ENCODE data around the gene PRR20G. TPM values are rescaled to one million over a fixed set of nuclear protein-coding genes. Genes with fewer than 3 reads are reported as not detected.

PRR20G gene
- not detected for total RNA-seq

GRCh38 chr3:127287840-127288239 is at the start of gene PRR20G:
Gene PRR20G, minus strand, starts transcription at chr3:127288046. Its CDS starts 681 bp downstream, at chr3:127287365.
- ChIA-PET CTCF (no interaction called here), POLR2A (no interaction called here)
- no peak within 1 kb of the TSS for H3K27ac Mint-ChIP-seq
- H3K27me3 Mint-ChIP-seq = peaks cover 2% of the 10 kb centered on the region
- no peaks in the 10 kb centered on the region for H3K36me3 Mint-ChIP-seq
- intact Hi-C loops (cut with micrococcal nuclease) = no loop called here
- no peak within 1 kb of the TSS for H3K4me3 Mint-ChIP-seq
- no peak for DNase-seq
- peaks cover 13% of the 10 kb centered on the region for H3K9me3 Mint-ChIP-seq
- no peaks in the 10 kb centered on the region for H3K4me1 Mint-ChIP-seq (ENCODE audit: low read depth)

DNA sequence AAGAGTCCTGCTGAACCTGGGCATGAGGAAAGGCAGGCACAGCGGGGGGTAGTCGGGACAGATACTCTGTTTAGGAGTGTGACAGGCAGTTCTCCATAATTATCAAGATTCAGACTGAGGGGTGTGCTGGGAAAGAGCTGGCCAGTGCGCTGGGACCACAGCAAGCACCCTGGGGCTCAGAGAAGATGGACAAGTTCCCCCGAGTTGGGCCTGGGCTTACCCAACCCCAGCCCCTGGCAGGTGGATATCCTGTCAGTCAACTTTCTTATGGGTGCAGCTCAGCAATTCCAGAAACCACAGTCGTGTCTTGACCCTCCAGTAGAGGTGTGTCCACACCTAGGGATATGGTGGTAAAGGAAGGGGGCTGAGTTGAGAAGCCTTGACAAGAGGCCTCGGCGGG is 49.2 kb upstream of the PRR20G start:
- Mint-ChIP-seq H3K27me3 (peaks cover 20% of the 10 kb centered on the region), H3K9me3 (peaks cover 18% of the 10 kb centered on the region), H3K36me3 (no peaks in the 10 kb centered on the region), H3K27ac (no peak overlapping the region), H3K4me1 (ENCODE audit: low read depth) (no peaks in the 10 kb centered on the region), H3K4me3 (no peak overlapping the region)
- no peak for DNase-seq
- ChIA-PET POLR2A (no interaction called here), CTCF (no interaction called here)
- intact Hi-C loops (cut with micrococcal nuclease) = no loop called here

DNA sequence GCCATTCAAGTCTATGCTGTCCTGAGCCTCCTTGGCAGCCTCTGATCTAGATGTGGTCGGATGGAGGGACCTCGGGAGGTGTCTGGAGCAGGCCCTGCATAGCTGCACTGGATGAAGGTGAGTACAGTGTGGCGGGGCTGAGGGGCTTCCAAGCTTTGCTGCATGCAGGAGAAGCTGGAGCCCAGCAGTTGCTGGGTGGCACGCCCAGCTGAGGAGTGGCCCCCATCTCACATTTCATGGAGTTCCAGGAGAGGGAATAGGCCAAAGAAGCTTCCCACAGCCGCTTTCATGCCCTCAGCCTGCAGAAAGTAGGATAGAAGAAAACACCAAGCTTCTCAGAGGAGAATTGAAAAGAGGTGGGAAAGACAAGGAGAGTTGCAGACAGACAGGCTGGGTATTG is 48.3 kb upstream of the PRR20G start:
- ChIA-PET CTCF (no interaction called here), POLR2A (no interaction called here)
- Mint-ChIP-seq H3K27ac (no peak overlapping the region), H3K4me1 (ENCODE audit: low read depth) (no peaks in the 10 kb centered on the region), H3K36me3 (no peaks in the 10 kb centered on the region), H3K9me3 (peaks cover 20% of the 10 kb centered on the region), H3K4me3 (no peak overlapping the region), H3K27me3 (peaks cover 18% of the 10 kb centered on the region)
- intact Hi-C loops (cut with micrococcal nuclease) = no loop called here
- DNase-seq = no peak

GRCh38 chr3:127330385-127330784 is 42.5 kb upstream of the PRR20G start:
- Mint-ChIP-seq H3K27me3 (peaks cover 4% of the 10 kb centered on the region), H3K9me3 (peaks cover 27% of the 10 kb centered on the region), H3K36me3 (no peaks in the 10 kb centered on the region), H3K27ac (no peak overlapping the region), H3K4me1 (ENCODE audit: low read depth) (no peaks in the 10 kb centered on the region), H3K4me3 (no peak overlapping the region)
- ChIA-PET POLR2A (no interaction called here), CTCF (no interaction called here)
- intact Hi-C loops (cut with micrococcal nuclease) = no loop called here
- no peak for DNase-seq

- ChIA-PET POLR2A (no interaction called here), CTCF (no interaction called here)
- DNase-seq = no peak
- Mint-ChIP-seq H3K27me3 (peaks cover 5% of the 10 kb centered on the region), H3K36me3 (no peaks in the 10 kb centered on the region), H3K4me1 (ENCODE audit: low read depth) (no peaks in the 10 kb centered on the region), H3K27ac (no peak overlapping the region), H3K4me3 (no peak overlapping the region), H3K9me3 (peaks cover 27% of the 10 kb centered on the region)
- intact Hi-C loops (cut with micrococcal nuclease) = no loop called here
Measured at GRCh38 chr3:127329631-127330285, 41.9 kb upstream of the PRR20G start.

DNA sequence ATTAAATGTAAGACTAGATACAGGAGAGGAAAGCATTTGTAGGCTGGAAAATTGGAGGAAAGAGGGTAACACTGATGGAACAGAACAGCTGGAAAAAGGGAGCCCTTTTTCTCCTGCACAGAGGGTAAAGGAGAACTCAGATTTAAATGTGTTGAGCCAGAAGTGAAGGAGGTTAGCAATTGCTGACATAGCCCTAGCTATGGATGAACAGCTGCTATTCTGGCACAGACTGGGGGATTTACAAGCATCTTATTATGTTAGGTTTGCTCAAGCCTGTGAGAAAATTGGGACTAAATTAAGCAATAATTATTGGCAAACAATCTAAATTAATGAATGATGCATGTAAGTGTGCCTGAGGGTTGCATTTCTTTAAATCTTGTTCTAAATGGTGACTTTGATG is 40.6 kb upstream of the PRR20G start:
- peaks cover 5% of the 10 kb centered on the region for H3K27me3 Mint-ChIP-seq
- intact Hi-C loops (cut with micrococcal nuclease) = no loop called here
- H3K36me3 Mint-ChIP-seq = no peaks in the 10 kb centered on the region
- no peak for DNase-seq
- H3K4me3 Mint-ChIP-seq = no peak overlapping the region
- peaks cover 24% of the 10 kb centered on the region for H3K9me3 Mint-ChIP-seq
- H3K27ac Mint-ChIP-seq = no peak overlapping the region
- H3K4me1 Mint-ChIP-seq (ENCODE audit: low read depth) = no peaks in the 10 kb centered on the region
- CTCF ChIA-PET = no interaction called here
- POLR2A ChIA-PET = no interaction called here

GRCh38 chr3:127326341-127326740 is 38.5 kb upstream of the PRR20G start:
- no peaks in the 10 kb centered on the region for H3K36me3 Mint-ChIP-seq
- H3K9me3 Mint-ChIP-seq = peaks cover 14% of the 10 kb centered on the region
- POLR2A ChIA-PET = no interaction called here
- H3K27ac Mint-ChIP-seq = no peak overlapping the region
- H3K4me1 Mint-ChIP-seq (ENCODE audit: low read depth) = no peaks in the 10 kb centered on the region
- intact Hi-C loops (cut with micrococcal nuclease) = no loop called here
- peaks cover 5% of the 10 kb centered on the region for H3K27me3 Mint-ChIP-seq
- CTCF ChIA-PET = no interaction called here
- no peak for DNase-seq
- H3K4me3 Mint-ChIP-seq = no peak overlapping the region

DNA sequence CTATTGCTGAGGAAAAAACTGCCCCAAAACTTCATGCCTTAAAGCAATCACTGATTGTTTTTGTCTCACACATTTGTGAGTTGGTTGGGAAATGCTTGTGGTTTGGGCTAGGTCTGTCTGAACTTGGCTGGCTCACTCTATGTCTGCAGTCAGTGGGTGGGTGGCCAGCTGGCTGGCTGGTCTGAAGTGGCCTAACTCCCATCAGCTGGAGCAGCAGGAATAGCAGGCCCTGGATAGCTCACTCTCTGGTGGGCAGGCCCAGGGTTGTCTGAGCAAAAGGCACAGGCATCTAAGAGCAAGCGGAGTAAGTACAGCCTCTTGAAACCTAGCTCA is 37.7 kb upstream of the PRR20G start:
- no peak for DNase-seq
- intact Hi-C loops (cut with micrococcal nuclease) = no loop called here
- no peaks in the 10 kb centered on the region for H3K4me1 Mint-ChIP-seq (ENCODE audit: low read depth)
- no peak overlapping the region for H3K27ac Mint-ChIP-seq
- POLR2A ChIA-PET = no interaction called here
- H3K27me3 Mint-ChIP-seq = peaks cover 5% of the 10 kb centered on the region
- no peaks in the 10 kb centered on the region for H3K36me3 Mint-ChIP-seq
- CTCF ChIA-PET = no interaction called here
- H3K4me3 Mint-ChIP-seq = no peak overlapping the region
- peaks cover 12% of the 10 kb centered on the region for H3K9me3 Mint-ChIP-seq

DNA sequence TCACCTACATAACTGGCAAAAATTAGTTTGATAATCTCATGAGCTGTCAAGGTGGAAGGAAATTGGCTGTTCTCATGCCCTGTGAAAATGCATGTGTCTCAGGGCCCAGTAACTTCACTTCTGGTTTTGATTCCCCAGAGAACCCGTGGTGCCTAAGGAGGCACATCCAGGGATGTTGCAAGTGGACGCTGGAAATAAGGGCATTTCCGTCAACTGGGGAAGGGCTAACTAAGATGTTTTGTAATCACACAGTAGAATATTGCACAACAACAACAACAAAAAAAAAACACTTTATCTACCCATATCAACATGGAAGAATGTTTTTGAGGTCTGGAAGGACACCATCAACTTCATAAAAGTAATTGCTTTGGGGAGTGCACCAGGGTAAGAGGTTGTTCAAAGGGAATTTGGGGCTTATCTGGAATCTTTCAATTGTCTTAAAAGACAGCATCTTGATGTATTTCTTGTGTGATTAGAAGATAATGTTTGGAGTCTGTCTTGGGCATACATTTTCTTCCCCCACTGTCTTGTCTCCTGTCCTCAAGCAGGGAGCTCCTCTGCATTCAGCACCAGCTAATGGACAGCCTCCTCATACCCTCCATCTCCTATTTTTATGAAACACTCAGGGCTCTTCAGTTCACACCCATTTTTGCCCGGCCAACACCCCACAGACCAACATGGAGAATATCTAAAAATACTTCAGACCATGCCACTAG is 37.2 kb upstream of the PRR20G start:
- no peak for DNase-seq
- H3K27ac Mint-ChIP-seq = no peak overlapping the region
- CTCF ChIA-PET = no interaction called here
- peaks cover 3% of the 10 kb centered on the region for H3K27me3 Mint-ChIP-seq
- POLR2A ChIA-PET = no interaction called here
- H3K36me3 Mint-ChIP-seq = no peaks in the 10 kb centered on the region
- no peaks in the 10 kb centered on the region for H3K4me1 Mint-ChIP-seq (ENCODE audit: low read depth)
- peaks cover 7% of the 10 kb centered on the region for H3K9me3 Mint-ChIP-seq
- no peak overlapping the region for H3K4me3 Mint-ChIP-seq
- intact Hi-C loops (cut with micrococcal nuclease) = no loop called here

GRCh38 chr3:127324076-127324475 is 36.2 kb upstream of the PRR20G start:
- no peaks in the 10 kb centered on the region for H3K9me3 Mint-ChIP-seq
- no peaks in the 10 kb centered on the region for H3K36me3 Mint-ChIP-seq
- ChIA-PET POLR2A (no interaction called here), CTCF (no interaction called here)
- no peak overlapping the region for H3K4me3 Mint-ChIP-seq
- peaks cover 2% of the 10 kb centered on the region for H3K27me3 Mint-ChIP-seq
- DNase-seq = no peak
- no peak overlapping the region for H3K27ac Mint-ChIP-seq
- no peaks in the 10 kb centered on the region for H3K4me1 Mint-ChIP-seq (ENCODE audit: low read depth)
- intact Hi-C loops (cut with micrococcal nuclease) = no loop called here

- Mint-ChIP-seq H3K27me3 (peaks cover 2% of the 10 kb centered on the region), H3K4me1 (ENCODE audit: low read depth) (no peaks in the 10 kb centered on the region), H3K4me3 (no peak overlapping the region), H3K36me3 (no peaks in the 10 kb centered on the region), H3K9me3 (no peaks in the 10 kb centered on the region), H3K27ac (no peak overlapping the region)
- intact Hi-C loops (cut with micrococcal nuclease) = no loop called here
- DNase-seq = no peak
- ChIA-PET CTCF (no interaction called here), POLR2A (no interaction called here)
Measured at GRCh38 chr3:127323581-127323980, 35.7 kb upstream of the PRR20G start.

- no peak overlapping the region for H3K4me3 Mint-ChIP-seq
- H3K36me3 Mint-ChIP-seq = no peaks in the 10 kb centered on the region
- CTCF ChIA-PET = no interaction called here
Measured at GRCh38 chr3:127321371-127321770, 33.5 kb upstream of the PRR20G start.

DNA sequence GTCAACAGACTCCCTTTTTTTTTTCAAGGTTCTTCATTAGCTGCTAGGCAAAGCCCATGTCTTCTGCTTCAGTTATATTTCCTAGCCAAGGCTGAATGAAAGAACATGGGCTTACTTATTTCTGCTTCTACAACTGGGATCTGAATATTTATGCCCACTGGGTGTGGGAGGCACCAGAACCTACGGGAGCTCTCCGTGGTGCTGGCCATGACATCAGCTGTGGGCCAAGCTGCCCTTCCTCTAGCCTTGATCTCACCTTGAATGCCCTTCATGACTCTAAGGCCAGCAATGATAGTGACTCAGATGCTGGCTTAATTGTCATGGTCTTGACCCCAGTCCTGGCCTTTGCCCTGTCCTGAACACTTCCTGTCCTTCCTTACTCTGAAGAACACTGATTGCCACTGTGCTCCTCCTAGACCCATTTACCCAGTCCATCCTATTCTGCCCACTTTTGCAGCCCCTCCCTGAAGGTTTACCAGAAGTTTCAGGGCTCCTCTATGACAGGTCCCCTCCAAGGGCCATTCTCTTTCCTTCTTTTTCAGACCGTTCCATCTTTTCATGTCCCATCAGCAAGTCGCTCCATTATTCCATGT is 32.8 kb upstream of the PRR20G start:
- Mint-ChIP-seq H3K4me3 (no peak overlapping the region), H3K36me3 (no peaks in the 10 kb centered on the region), H3K4me1 (ENCODE audit: low read depth) (no peaks in the 10 kb centered on the region), H3K27me3 (peaks cover 2% of the 10 kb centered on the region), H3K9me3 (no peaks in the 10 kb centered on the region), H3K27ac (no peak overlapping the region)
- ChIA-PET CTCF (no interaction called here), POLR2A (no interaction called here)
- intact Hi-C loops (cut with micrococcal nuclease) = no loop called here
- DNase-seq = no peak

More at GRCh38 chr3:127321371-127321770, 33.5 kb upstream of the PRR20G start:
- no peak for DNase-seq
- Mint-ChIP-seq H3K27me3 (peaks cover 2% of the 10 kb centered on the region), H3K9me3 (no peaks in the 10 kb centered on the region), H3K27ac (no peak overlapping the region), H3K4me1 (ENCODE audit: low read depth) (no peaks in the 10 kb centered on the region)
- intact Hi-C loops (cut with micrococcal nuclease) = no loop called here
- POLR2A ChIA-PET = no interaction called here

Data from activated CD4-positive, alpha-beta memory T cell treated with anti-CD3 and anti-CD28 coated beads for 36 hours (primary cell).